Activated CD4-positive, alpha-beta T cell treated with anti-CD3 and anti-CD28 coated beads, Interleukin-2, amount 10 ng/mL, durations not matched to agents 7 days and 5 days (primary cell): ENCODE data around the gene TSSC4. TPM values are rescaled to one million over a fixed set of nuclear protein-coding genes. Genes with fewer than 3 reads are reported as not detected.

ENCODE experiments used
- CTCF ChIA-PET: fragments of 350-600 bp; sonication (Branson Sonifier 250); formaldehyde crosslinking; loops from one replicate; lab custom pipeline; 2021; ENCODE audit warnings: antibody characterized with exemption; lab: Charles Lee
- POLR2A ChIA-PET: fragments of 350-600 bp; sonication (Branson Sonifier 250); formaldehyde crosslinking; loops from one replicate; lab custom pipeline; 2021; ENCODE audit warnings: antibody characterized with exemption; lab: Charles Lee
- DNase-seq: peaks from one replicate; pipeline ENCODE4 v3.0.0-alpha.2; 2020
- H3K27ac Mint-ChIP-seq: one replicate; pipeline ENCODE4 v1.8.0; 2021; ENCODE audit warnings: mild to moderate bottlenecking, moderate library complexity, mixed read lengths
- H3K27me3 Mint-ChIP-seq: one replicate; pipeline ENCODE4 v1.8.0; 2021; ENCODE audit warnings: mixed read lengths
- H3K36me3 Mint-ChIP-seq: one replicate; pipeline ENCODE4 v1.8.0; 2021; ENCODE audit warnings: low read depth, mixed read lengths
- H3K4me1 Mint-ChIP-seq: one replicate; pipeline ENCODE4 v1.8.0; 2021; ENCODE audit warnings: mixed read lengths
- H3K4me3 Mint-ChIP-seq: one replicate; pipeline ENCODE4 v1.8.0; 2021; ENCODE audit warnings: mild to moderate bottlenecking, moderate library complexity, mixed read lengths
- H3K9me3 Mint-ChIP-seq: one replicate; pipeline ENCODE4 v1.8.0; 2021; ENCODE audit warnings: mixed read lengths
- total RNA-seq, 2 experiments: library from RNA; stranded (reverse); gene quantifications; one replicate each; pipeline ENCODE4 v1.2.3, GENCODE V29; 2021

The TSSC4 gene
- total RNA-seq, 2 experiments from 2014 or later: 31.1 to 47.5 TPM

DNA sequence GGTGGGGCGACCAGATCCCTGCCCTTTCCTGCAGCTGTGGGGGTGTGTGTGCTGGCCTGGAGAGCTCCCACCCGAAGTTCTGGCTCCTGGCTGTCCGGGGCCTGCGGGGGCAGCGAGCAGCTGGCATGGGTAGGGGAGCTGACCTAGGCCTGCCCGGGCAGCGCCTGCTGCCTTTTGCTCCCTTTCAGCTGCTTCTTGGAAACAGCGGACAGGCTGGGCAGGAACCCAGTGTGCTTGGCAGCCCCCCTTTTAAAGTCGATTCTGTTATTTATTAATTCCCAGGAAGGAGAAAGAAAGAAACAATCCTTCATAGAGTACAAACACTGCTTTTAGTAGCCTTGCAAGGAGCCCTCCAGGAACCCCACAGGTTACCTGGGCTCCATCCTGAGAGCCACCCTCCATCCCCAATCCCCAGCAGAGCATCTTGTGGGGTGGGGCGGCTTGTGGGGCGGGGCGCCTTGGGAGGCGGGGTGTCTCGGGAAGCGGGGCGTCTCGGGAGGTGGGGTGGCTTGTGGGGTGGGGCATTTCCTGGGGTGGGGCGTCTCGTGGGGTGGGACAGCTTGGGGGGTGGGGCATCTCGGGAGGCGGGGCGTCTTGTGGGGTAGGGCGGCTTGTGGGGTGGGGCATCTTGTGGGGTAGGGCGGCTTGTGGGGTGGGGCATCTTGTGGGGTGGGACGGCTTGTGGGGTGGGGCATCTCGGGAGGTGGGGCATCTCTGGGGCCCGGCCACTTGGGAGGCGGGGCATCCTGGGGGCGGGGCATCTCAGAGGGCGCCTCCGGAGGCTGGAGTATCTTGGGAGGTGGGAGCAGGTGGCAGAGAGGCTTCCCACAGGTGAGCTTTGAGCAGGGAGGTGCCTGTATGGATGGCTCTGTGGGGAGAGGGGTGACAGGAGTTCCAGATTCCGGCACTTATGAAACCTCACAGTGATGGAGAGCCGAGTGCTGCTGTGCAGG, 16.4 kb upstream of the TSSC4 start:
- no peak overlapping the region for H3K4me3 Mint-ChIP-seq
- POLR2A ChIA-PET: no interaction called here
- DNase-seq: no peak
- peak overlapping the region; percentile 54 for H3K27ac Mint-ChIP-seq
- CTCF ChIA-PET: interaction anchor here (0.9 to 1.0 kb wide), 2 partner anchors 16 kb away, joined by 3 read pairs; partner anchors contain the start of gene TSSC4
- H3K36me3 Mint-ChIP-seq: peaks cover 15% of the 10 kb centered on the region
- H3K4me1 Mint-ChIP-seq: peaks cover 66% of the 10 kb centered on the region
- no peaks in the 10 kb centered on the region for H3K27me3 Mint-ChIP-seq
- H3K9me3 Mint-ChIP-seq: no peaks in the 10 kb centered on the region

DNA sequence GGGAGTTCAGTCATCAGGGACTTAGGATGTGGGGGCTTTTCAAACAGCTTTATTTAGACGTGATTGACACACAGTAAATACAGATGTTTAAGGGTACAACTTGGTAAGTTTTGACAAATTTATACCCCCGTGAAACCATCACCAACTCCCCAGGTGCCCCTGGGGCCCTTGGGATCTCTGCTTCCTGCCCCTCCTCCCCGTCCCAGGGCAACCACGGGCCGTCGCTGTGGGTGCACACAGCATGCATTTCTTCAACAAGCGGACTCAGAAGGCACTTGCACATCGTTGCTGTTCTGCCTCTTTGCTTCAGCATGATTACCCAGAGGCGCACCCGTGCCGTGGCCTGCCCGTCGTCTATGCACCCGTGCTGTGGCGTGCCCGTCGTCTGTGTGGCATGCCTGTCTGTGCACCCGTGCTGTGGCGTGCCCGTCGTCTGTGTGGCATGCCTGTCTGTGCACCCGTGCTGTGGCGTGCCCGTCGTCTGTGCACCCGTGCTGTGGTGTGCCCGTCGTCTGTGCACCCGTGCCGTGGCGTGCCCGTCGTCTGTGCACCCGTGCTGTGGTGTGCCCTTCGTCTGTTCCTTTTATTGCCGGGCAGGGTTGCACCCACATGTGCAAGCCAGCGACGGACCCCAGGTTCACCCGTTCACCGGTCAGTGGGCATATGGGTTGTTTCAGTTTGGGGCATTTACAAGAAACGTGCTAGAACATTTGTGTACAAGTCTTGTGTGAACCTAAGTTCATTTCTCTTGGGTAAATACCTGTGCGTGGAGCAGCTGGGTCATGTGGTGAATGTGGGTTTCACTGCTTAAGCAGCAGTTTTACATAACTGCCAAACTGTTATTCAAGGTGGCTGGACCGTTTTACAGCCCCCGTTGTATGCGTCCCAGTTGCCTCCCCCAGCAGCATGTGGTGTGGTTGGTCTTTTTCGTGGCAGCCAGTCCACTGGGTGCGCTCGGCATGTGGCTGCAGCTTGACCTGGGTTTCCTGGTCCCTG, 15.1 kb upstream of the TSSC4 start:
- Mint-ChIP-seq H3K36me3 (peaks cover 11% of the 10 kb centered on the region), H3K4me1 (peaks cover 69% of the 10 kb centered on the region), H3K27me3 (no peaks in the 10 kb centered on the region), H3K9me3 (no peaks in the 10 kb centered on the region), H3K27ac (peak overlapping the region; percentile 74), H3K4me3 (peak overlapping the region; percentile 12)
- POLR2A ChIA-PET: no interaction called here
- DNase-seq: peak; percentile 33
- CTCF ChIA-PET: interaction anchor here (1.0 to 3.7 kb wide), 4 partner anchors 10 to 34 kb away, joined by 3 to 38 read pairs (median 4); partner anchors contain the start of gene TSSC4

DNA sequence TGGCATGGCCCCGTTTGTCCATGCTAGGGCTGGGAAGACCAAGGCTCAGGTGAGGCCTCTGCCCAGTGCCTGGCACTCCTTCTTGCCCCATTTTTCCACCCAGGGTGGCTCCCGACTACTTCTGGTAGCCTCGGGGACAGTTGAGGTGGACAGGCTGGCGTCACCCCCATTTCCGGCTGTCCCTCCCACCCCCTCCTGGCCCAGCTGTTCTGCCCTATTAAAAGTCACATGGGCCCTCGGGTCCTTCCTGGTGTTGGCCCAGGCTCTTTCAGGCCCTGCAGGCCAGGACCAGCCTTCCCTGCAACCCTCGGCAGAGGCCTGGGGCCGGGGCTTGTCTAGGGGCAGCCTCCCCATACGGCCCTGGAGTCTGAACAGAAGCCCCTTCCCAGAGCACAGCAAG, 14.0 kb upstream of the TSSC4 start:
- peak overlapping the region; percentile 81 for H3K27ac Mint-ChIP-seq
- peaks cover 2% of the 10 kb centered on the region for H3K36me3 Mint-ChIP-seq
- H3K4me3 Mint-ChIP-seq: no peak overlapping the region
- CTCF ChIA-PET: interaction anchor here (0.9 to 3.7 kb wide), 6 partner anchors 9 to 81 kb away, joined by 3 to 38 read pairs (median 4); partner anchors contain the start of gene TSSC4
- no peaks in the 10 kb centered on the region for H3K9me3 Mint-ChIP-seq
- POLR2A ChIA-PET: interaction anchor here (0.8 to 1.2 kb wide), 2 partner anchors 9 to 10 kb away, joined by 3 read pairs; no protein-coding TSS in a partner anchor
- DNase-seq: no peak
- H3K27me3 Mint-ChIP-seq: no peaks in the 10 kb centered on the region
- peaks cover 66% of the 10 kb centered on the region for H3K4me1 Mint-ChIP-seq

DNA sequence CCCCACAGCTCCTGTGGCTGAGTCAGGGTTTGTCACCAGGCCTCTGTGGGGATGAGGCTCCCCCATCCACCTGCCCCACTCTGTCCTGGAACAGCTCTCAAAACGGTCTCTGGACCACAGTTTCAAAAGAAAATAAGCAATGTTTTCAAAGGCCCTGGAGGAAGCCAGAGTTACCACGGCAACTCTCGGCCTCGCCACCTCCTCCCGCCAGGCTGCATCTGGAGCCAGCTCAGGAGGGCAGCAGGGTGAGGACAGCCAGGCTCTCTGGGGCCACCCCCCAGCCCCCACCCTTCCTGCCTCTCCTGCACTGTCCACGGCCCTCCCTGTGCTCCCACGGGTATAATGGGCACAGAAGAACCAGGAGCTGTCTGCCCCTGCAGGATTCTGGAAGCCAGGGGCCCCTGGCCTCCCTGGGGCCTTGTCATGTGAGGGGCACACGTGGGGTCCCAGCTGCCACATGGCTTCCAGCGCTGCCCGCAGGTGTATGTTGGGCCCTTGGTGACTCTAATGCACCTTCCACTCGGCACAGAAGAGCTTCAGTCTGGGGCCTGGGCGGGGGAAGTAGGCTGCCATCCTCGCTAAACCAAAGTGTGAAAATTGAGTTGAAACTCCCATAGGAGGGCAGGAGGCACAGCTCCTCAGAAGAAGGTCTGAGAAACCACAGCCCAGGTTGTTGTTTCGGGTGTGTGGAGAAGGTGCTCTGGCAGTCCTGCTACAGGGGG, 13.1 kb upstream of the TSSC4 start:
- Mint-ChIP-seq H3K9me3 (no peaks in the 10 kb centered on the region), H3K4me1 (peaks cover 64% of the 10 kb centered on the region), H3K27me3 (no peaks in the 10 kb centered on the region), H3K4me3 (no peak overlapping the region), H3K27ac (peak overlapping the region; percentile 81), H3K36me3 (peaks cover 2% of the 10 kb centered on the region)
- DNase-seq: peak; percentile 35
- POLR2A ChIA-PET: interaction anchor here (0.8 to 1.2 kb wide), 2 partner anchors 10 to 11 kb away, joined by 3 read pairs; no protein-coding TSS in a partner anchor
- CTCF ChIA-PET: interaction anchor here (0.9 to 3.7 kb wide), 6 partner anchors 8 to 82 kb away, joined by 3 to 38 read pairs (median 4); partner anchors contain the start of gene TSSC4

DNA sequence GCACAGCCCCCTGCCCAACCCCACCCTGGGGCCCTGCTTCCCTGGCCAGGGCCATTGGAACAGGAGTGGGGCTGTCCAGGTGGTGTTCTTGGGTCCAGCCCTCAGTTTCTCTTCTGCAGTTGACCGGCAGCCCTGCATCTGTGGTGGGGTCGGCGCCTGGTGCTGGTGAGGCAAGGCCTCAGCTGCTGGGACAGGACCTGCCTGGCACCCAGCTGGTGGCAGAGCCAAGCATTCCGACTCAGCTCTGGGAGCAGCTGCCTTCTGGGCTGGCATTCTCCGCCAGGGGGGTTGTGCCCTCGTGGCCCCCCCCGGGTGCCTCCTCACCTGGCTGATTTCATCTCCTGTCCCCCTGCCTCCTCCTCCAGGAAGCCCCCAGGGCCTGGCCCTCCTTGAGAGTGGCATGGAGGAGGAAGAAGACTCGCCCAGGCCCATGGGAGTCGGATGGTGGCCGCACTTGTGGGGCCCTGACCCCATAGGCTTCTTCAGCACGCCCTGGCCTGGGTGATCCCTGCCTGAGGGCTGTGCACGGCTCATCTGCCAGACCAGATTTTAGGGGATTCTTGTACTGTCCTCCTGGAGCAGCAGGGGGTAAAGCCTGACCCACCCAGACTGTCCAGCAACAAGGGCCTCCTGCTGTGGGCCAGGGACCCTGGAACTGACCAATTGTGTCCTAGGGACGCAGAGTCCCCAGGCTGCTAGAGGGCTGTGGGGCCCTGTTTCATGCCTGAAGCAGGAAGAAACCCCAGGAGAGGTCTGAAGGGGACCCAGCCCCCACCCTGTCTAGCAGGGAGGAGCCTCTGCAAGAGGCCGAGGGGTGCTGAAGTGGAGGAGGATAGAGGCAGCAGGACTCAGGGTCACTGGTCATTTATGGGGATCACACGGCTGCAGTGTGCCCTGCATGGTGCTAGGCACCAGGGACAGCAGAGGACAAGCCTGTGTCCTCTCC, 11.8 kb upstream of the TSSC4 start:
- POLR2A ChIA-PET: no interaction called here
- Mint-ChIP-seq H3K4me1 (peaks cover 57% of the 10 kb centered on the region), H3K27ac (peak overlapping the region; percentile 73), H3K36me3 (peaks cover 2% of the 10 kb centered on the region), H3K27me3 (no peaks in the 10 kb centered on the region), H3K4me3 (no peak overlapping the region), H3K9me3 (no peaks in the 10 kb centered on the region)
- CTCF ChIA-PET: interaction anchor here (3.7 kb wide), 1 partner anchor 12 kb away, joined by 38 read pairs; the partner anchor contains the start of gene TSSC4
- DNase-seq: no peak

DNA sequence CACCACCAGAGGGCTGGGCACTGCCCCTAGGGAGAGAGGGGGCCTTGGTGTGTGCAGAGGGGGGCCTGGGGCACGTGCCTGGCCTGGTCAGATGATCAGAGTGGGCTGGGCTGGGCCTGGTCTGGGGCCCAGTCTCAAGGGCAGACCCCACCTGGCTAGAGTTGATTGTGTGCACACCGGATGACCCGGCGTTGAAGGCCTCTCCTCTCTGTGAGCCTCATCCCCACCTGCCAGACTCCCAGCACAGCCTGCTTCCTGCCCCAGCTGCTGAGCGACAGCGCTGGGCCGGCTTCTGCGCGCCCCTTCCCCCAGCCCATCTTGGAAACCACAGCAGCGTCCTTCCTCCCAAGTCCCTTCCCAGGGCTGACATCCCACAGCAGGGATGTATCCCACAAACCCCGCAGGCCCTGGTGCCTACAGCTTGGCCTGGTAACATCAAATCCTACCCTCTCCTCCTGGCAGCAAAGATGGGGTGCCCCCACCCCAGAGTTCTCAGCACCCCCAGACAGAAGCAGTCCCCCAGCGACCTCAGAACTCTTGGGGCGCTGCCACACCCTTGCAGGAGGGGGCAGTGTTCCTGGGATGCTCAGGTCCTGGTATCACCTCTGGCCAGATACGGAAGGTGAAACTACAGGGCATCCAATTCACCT, 11.0 kb upstream of the TSSC4 start:
- ChIA-PET CTCF (no interaction called here), POLR2A (no interaction called here)
- DNase-seq: no peak
- Mint-ChIP-seq H3K36me3 (peaks cover 2% of the 10 kb centered on the region), H3K27me3 (no peaks in the 10 kb centered on the region), H3K4me3 (no peak overlapping the region), H3K4me1 (peaks cover 52% of the 10 kb centered on the region), H3K27ac (peak overlapping the region; percentile 73), H3K9me3 (no peaks in the 10 kb centered on the region)

DNA sequence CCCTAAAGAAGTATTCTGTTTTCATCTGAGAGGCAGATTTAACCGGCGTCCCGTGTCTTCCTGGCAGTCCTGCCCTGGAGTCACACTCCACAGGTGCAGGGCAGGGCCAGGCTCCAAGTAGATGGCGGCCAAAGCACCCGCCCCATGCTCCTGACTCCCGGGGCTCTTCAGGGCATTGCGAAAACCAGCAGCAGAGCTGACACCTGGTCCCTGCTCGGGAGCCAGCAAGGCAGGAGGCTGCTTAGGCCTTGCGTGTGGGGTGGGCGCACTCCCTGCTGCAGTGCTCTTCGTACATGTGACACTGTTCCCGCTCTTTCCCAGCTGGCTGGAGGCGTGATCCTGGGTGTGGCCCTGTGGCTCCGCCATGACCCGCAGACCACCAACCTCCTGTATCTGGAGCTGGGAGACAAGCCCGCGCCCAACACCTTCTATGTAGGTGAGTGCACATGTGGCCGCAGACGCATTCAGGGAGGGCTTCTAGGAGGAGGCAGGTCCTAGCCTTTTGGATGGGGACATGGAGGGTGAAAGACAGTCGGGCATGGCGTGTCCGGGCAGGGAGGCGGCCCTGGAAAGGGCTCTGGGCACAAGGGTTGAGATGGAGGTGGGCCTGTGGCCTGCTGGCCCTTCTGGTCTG, 10.3 kb upstream of the TSSC4 start:
- DNase-seq: no peak
- ChIA-PET CTCF (no interaction called here), POLR2A (no interaction called here)
- Mint-ChIP-seq H3K27me3 (no peaks in the 10 kb centered on the region), H3K36me3 (peaks cover 2% of the 10 kb centered on the region), H3K27ac (peak overlapping the region; percentile 25), H3K9me3 (no peaks in the 10 kb centered on the region), H3K4me3 (no peak overlapping the region), H3K4me1 (peaks cover 45% of the 10 kb centered on the region)

DNA sequence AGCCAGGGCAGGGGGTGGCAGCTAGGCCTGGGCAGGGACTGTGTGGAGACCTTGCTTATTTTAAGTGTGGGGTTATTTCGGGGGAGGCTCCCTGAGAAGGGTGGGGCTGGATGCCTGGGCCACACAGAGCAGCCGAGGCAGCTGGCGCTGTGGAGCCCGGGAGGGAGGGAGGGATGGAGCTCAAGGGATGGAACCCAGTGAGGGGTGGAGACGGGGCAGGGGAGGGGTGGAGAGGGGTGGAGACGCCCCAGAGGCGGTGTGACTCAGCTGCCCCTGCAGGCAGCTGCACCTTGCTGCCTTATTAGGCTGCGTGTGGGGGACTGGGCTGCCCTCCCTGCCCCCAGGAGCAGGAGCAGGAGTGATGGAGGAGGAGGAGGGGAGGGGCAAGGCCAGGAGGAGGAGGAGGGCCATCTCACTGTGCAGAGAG, 9.8 kb upstream of the TSSC4 start:
- ChIA-PET POLR2A (no interaction called here), CTCF (no interaction called here)
- Mint-ChIP-seq H3K9me3 (no peaks in the 10 kb centered on the region), H3K27me3 (no peaks in the 10 kb centered on the region), H3K4me3 (no peak overlapping the region), H3K27ac (no peak overlapping the region), H3K4me1 (peaks cover 39% of the 10 kb centered on the region), H3K36me3 (peaks cover under 1% of the 10 kb centered on the region)
- no peak for DNase-seq

DNA sequence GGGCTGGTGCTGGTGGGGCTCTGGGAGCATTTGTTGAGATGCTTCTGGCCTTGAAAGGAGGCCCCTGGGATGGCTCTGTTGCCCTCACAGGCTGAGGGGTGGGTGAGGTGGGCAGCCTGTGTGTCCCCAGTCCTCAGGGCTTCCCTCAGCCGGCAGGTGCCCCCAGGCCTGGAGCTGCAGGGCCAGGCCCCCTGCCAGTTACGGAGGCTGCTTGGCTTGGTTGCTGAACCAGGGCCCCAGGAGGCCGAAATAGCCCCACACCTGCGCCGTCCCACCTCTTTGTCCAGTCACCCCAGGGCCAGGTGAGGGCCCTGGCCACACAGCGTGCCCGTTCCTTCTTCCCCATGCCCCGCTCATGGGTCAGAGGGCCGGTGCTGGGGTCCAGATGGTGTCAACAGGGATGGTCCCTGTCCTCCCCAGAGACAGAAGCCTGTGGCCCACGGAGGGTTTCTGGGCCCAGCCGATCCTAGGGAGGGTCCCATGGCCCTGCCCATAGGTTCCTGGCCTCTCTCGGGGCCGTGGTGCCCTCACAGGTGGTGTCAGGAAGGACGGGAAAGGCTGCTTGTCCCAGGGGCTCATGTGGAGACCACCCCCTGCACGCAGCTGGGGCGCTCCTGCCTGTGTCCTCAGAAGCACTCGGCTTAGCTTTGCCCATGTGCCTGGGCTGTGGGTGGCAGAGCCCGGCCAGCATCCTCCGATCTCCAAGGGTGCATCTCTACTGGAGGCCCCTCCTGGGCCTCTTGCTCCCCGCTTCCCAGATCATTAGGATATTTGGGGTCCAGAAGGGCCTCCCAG, 9.2 kb upstream of the TSSC4 start:
- ChIA-PET CTCF (interaction anchor here (1.6 kb wide), 1 partner anchor 9 kb away, joined by 4 read pairs; the partner anchor contains the start of gene TSSC4), POLR2A (no interaction called here)
- no peak for DNase-seq
- H3K36me3 Mint-ChIP-seq: no peaks in the 10 kb centered on the region
- H3K27ac Mint-ChIP-seq: no peak overlapping the region
- peaks cover 33% of the 10 kb centered on the region for H3K4me1 Mint-ChIP-seq
- no peaks in the 10 kb centered on the region for H3K9me3 Mint-ChIP-seq
- no peaks in the 10 kb centered on the region for H3K27me3 Mint-ChIP-seq
- no peak overlapping the region for H3K4me3 Mint-ChIP-seq
